GM12873 (cell line): ENCODE data around the gene SYNGR2.

Experiments
- CTCF ChIP-seq: IDR thresholded peaks from 2 replicates; pipeline ENCODE4 v1.5.1; 2012; ENCODE audit warnings: low read depth, mild to moderate bottlenecking, moderate library complexity, low read length, control low read depth; ENCODE audit not compliant: insufficient read depth; ENCODE audit errors: missing control alignments

The SYNGR2 gene

GRCh38 chr17:78148286-78149016, 19.9 kb upstream of the SYNGR2 start:
- no peak for TF ChIP-seq CTCF

GRCh38 chr17:78151514-78152008, 16.8 kb upstream of the SYNGR2 start:
- no peak for TF ChIP-seq CTCF

- TF ChIP-seq CTCF = no peak
Observed at GRCh38 chr17:78154903-78155811, 13.2 kb upstream of the SYNGR2 start.

GRCh38 chr17:78159575-78160158, 8.7 kb upstream of the SYNGR2 start:
- TF ChIP-seq CTCF = no peak

GRCh38 chr17:78163881-78164747, 4.3 kb upstream of the SYNGR2 start:
- no peak for TF ChIP-seq CTCF

GRCh38 chr17:78164748-78165607, 3.4 kb upstream of the SYNGR2 start:
- TF ChIP-seq CTCF = no peak
